22Rv1 (cell line): Measurements from ENCODE around the gene RALGPS1.

ENCODE experiments used
- CTCF ChIP-seq: fragments of 450-650 bp; IDR thresholded peaks from 2 replicates; pipeline ENCODE4 v1.5.1; 2017; ENCODE audit warnings: mild to moderate bottlenecking
- ZFX ChIP-seq: fragments of 450-650 bp; IDR thresholded peaks from 2 replicates; pipeline ENCODE4 v1.6.1; 2017; ENCODE audit warnings: antibody characterized with exemption, borderline replicate concordance

- no peak for TF ChIP-seq CTCF
- no peak for TF ChIP-seq ZFX
Measured at GRCh38 chr9:127201731-127202130, 287.1 kb downstream of the RALGPS1 start.
